HEK293 (cell line): Measurements from ENCODE around the gene GNAI2.

Experiments
- CTCF ChIA-PET: fragments of 350-600 bp; formaldehyde crosslinking; extraction: SDS; loops from one replicate; lab custom pipeline; 2021; ENCODE audit warnings: antibody characterized with exemption; lab: Yijun Ruan, JAX
- POLR2A ChIA-PET: fragments of 300-600 bp; formaldehyde crosslinking; extraction: SDS; loops from one replicate; lab custom pipeline; 2020; ENCODE audit warnings: antibody characterized with exemption, inconsistent platforms; lab: Yijun Ruan, JAX
- H3K27ac ChIP-seq: fragments of 200-500 bp; sonication (Bioruptor generic); 2 replicates; pipeline ENCODE4 v1.5.1; 2014; ENCODE audit warnings: low read depth, low read length, control low read depth, inconsistent platforms; ENCODE audit errors: extremely low read depth
- H3K36me3 ChIP-seq, 2 experiments: fragments of 200-500 bp in 1 of 2; sonication (Bioruptor generic) in 1 of 2; 1 replicate in 1 of 2; 2 replicates in 1 of 2; pipeline ENCODE4 v1.5.1; 2014 to 2017; ENCODE audit warnings: inconsistent platforms in 2 of 2, low read length in 2 of 2; ENCODE audit not compliant: control insufficient read depth in 2 of 2, insufficient read depth in 1 of 2
- H3K4me1 ChIP-seq: fragments of 200-500 bp; sonication (Bioruptor generic); 2 replicates; pipeline ENCODE4 v1.5.1; 2014; ENCODE audit warnings: mild to moderate bottlenecking, low read length, inconsistent platforms; ENCODE audit not compliant: control insufficient read depth, insufficient read depth
- H3K4me3 ChIP-seq: 2 replicates; pipeline ENCODE4 v1.5.1; 2011; ENCODE audit warnings: low read depth, mild to moderate bottlenecking, control low read depth, low read length, moderate library complexity
- H3K9me3 ChIP-seq: fragments of 200-500 bp; sonication (Bioruptor generic); 2 replicates; pipeline ENCODE4 v1.5.1; 2014; ENCODE audit warnings: low read depth, low read length, inconsistent platforms; ENCODE audit not compliant: control insufficient read depth, insufficient read depth
- BCL11A ChIP-seq: fragments of 450-650 bp; formaldehyde crosslinking; IDR thresholded peaks from 2 replicates; pipeline ENCODE4 v1.5.1; 2016; ENCODE audit warnings: low read depth, missing biosample characterization, missing genetic modification characterization
- EGR2 ChIP-seq: fragments of 450-650 bp; formaldehyde crosslinking; IDR thresholded peaks from 2 replicates; pipeline ENCODE4 v1.5.1; 2016; ENCODE audit warnings: low read depth, missing biosample characterization, missing genetic modification characterization
- GLIS1 ChIP-seq: fragments of 450-650 bp; formaldehyde crosslinking; IDR thresholded peaks from 2 replicates; pipeline ENCODE4 v1.5.1; 2016; ENCODE audit warnings: missing biosample characterization, missing genetic modification characterization
- SP7 ChIP-seq: fragments of 450-650 bp; formaldehyde crosslinking; IDR thresholded peaks from 2 replicates; pipeline ENCODE4 v1.5.1; 2016; ENCODE audit warnings: missing biosample characterization, missing genetic modification characterization
- ZNF140 ChIP-seq: fragments of 450-650 bp; formaldehyde crosslinking; IDR thresholded peaks from 2 replicates; pipeline ENCODE4 v1.5.1; 2016; ENCODE audit warnings: missing biosample characterization, missing genetic modification characterization
- ZNF18 ChIP-seq: fragments of 450-650 bp; formaldehyde crosslinking; IDR thresholded peaks from 2 replicates; pipeline ENCODE4 v1.5.1; 2016; ENCODE audit warnings: missing biosample characterization, missing genetic modification characterization
- ZNF239 ChIP-seq: fragments of 450-650 bp; formaldehyde crosslinking; IDR thresholded peaks from 2 replicates; pipeline ENCODE4 v1.5.1; 2016; ENCODE audit warnings: missing biosample characterization, missing genetic modification characterization
- ZNF416 ChIP-seq: fragments of 450-650 bp; formaldehyde crosslinking; IDR thresholded peaks from 2 replicates; pipeline ENCODE4 v1.5.1; 2016; ENCODE audit warnings: missing biosample characterization, missing genetic modification characterization
- ZNF626 ChIP-seq: fragments of 450-650 bp; sonication (Bioruptor Pico); formaldehyde crosslinking; IDR thresholded peaks from 2 replicates; pipeline ENCODE4 v1.5.1; 2018; ENCODE audit warnings: missing biosample characterization, missing genetic modification characterization, inconsistent platforms
- ZNF670 ChIP-seq: fragments of 450-650 bp; formaldehyde crosslinking; IDR thresholded peaks from 2 replicates; pipeline ENCODE4 v1.5.1; 2016; ENCODE audit warnings: missing biosample characterization, missing genetic modification characterization, low read depth
- ZNF785 ChIP-seq: fragments of 450-650 bp; formaldehyde crosslinking; IDR thresholded peaks from 2 replicates; pipeline ENCODE4 v1.5.1; 2016; ENCODE audit warnings: missing biosample characterization, missing genetic modification characterization
- TF ChIP-seq, protein P1 (sequence below): fragments of 450-650 bp; formaldehyde crosslinking; IDR thresholded peaks from 2 replicates; pipeline ENCODE4 v1.5.1; 2016; ENCODE audit warnings: missing biosample characterization, missing genetic modification characterization
- TF ChIP-seq, protein P2 (sequence below): fragments of 450-650 bp; formaldehyde crosslinking; IDR thresholded peaks from 2 replicates; pipeline ENCODE4 v1.5.1; 2017; ENCODE audit warnings: missing biosample characterization, missing genetic modification characterization
- TF ChIP-seq, protein P3 (sequence below): fragments of 450-650 bp; formaldehyde crosslinking; IDR thresholded peaks from 2 replicates; pipeline ENCODE4 v1.5.1; 2017; ENCODE audit warnings: missing biosample characterization, missing genetic modification characterization
- TF ChIP-seq, protein P4 (sequence below): fragments of 450-650 bp; formaldehyde crosslinking; IDR thresholded peaks from 2 replicates; pipeline ENCODE4 v1.5.1; 2016; ENCODE audit warnings: missing biosample characterization, missing genetic modification characterization

Gene GNAI2

DNA sequence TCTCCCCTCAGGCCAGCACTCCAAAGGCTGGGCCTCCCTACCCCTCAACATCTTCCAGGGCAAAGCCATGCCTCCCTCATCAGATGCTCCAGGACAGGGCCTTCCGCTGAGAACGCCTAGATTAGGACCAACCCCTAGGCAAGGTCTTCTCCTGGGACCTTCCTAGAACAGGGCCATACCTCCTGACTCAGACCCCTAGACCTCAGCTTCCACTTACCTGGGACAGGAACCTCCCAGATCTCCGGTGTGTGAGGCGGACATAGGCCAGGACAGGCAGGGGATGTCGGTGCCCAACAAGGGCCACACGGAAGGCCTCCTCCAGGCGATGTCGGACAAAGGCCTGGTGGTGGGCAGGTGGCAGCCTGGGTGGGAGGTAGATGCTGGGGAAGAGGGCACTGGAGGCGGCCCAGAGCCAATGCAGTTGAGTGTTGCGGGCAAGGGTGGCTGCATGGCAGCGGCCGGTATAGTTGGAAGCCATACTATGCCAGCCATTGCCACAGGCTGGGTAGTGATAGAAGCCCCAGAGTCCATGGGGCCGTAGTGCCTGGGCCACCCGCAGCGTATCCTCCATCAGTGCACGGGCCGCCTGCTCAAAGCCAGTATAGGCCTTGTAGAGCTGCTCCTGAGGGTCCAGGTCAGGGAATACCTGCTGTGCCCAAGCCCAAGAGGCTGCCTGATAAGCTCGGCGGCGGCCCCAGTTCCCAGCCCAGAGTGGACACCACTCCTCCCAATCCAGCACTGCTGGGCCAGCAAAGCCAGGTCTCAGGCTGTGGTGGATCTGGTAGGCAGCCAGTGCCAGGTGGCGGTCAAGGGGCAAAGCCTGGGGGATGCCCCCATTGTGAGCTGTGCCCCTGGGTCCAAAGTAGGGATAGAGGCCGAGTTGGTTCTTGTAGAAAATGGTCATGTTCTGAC, 58.7 kb downstream of the GNAI2 start:
- CTCF ChIA-PET, result interaction anchor here (0.6 kb wide), 1 partner anchor 27 kb away, joined by 3 read pairs; no protein-coding TSS in a partner anchor
- TF ChIP-seq, protein P1, sequence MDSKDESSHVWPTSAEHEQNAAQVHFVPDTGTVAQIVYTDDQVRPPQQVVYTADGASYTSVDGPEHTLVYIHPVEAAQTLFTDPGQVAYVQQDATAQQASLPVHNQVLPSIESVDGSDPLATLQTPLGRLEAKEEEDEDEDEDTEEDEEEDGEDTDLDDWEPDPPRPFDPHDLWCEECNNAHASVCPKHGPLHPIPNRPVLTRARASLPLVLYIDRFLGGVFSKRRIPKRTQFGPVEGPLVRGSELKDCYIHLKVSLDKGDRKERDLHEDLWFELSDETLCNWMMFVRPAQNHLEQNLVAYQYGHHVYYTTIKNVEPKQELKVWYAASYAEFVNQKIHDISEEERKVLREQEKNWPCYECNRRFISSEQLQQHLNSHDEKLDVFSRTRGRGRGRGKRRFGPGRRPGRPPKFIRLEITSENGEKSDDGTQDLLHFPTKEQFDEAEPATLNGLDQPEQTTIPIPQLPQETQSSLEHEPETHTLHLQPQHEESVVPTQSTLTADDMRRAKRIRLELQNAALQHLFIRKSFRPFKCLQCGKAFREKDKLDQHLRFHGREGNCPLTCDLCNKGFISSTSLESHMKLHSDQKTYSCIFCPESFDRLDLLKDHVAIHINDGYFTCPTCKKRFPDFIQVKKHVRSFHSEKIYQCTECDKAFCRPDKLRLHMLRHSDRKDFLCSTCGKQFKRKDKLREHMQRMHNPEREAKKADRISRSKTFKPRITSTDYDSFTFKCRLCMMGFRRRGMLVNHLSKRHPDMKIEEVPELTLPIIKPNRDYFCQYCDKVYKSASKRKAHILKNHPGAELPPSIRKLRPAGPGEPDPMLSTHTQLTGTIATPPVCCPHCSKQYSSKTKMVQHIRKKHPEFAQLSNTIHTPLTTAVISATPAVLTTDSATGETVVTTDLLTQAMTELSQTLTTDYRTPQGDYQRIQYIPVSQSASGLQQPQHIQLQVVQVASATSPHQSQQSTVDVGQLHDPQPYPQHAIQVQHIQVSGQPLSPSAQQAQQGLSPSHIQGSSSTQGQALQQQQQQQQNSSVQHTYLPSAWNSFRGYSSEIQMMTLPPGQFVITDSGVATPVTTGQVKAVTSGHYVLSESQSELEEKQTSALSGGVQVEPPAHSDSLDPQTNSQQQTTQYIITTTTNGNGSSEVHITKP (tag by site-specific recombination), result no peak
- TF ChIP-seq ZNF239, result no peak
- TF ChIP-seq ZNF785 (tag by site-specific recombination), result no peak
- TF ChIP-seq BCL11A (tag by site-specific recombination), result no peak
- TF ChIP-seq ZNF670 (tag by site-specific recombination), result no peak
- Histone ChIP-seq H3K4me1 (no peaks in the 10 kb centered on the region), H3K36me3 (peaks cover 0 to 14% of the 10 kb centered on the region in 2 experiments; a peak in 1 of 3 replicates), H3K4me3 (no peak overlapping the region), H3K27ac (no peak overlapping the region), H3K9me3 (no peaks in the 10 kb centered on the region)
- POLR2A ChIA-PET, result interaction anchor here (0.7 to 2.0 kb wide), 3 partner anchors 27 to 42 kb away, joined by 3 to 7 read pairs (median 4); partner anchors contain the start of genes HYAL2 and TUSC2

DNA sequence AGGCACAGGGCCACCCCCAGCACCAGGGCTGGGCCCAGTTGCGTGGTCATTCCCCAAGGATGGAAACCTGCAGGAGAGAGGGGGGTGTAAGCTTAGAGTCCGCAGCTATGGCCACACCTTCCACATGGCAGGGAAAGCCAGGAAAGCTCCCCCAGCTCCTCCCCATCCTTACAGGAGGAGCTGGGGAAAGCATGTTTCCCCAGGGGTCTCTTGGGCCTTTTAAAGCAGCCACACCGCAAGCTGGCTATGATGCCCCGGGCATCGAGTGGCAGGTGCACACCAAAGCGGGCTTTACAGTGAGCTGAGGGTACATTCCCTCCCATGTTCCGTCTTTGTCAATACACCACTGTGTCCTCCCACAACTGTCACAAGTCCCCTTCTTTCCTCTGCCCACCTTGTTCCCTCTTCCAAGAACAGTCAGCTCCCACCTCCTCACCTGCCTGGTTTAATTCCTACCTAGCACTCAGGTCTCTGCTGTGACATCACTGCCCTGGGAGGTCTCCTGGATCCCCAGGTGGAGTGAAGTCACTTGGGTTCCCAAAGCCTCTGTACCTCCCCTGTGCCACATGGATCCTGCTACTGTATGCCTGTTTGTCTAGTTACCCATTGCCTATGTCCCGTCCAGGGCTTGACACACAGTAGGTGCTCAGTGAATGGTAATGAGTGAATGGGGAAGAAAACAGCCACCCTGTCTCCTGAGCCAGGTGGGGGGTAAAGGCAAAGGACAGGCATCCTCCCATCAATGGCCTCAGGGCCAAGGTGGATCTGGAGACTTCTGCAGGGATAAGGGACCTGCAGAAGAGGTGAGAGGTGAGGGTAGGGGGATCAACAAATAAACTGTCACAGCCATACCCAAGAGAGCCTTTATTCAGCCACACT, 59.8 kb downstream of the GNAI2 start:
- Histone ChIP-seq H3K4me1 (no peaks in the 10 kb centered on the region), H3K27ac (no peak overlapping the region), H3K36me3 (peaks cover 0 to 4% of the 10 kb centered on the region in 2 experiments; a peak in 1 of 3 replicates), H3K4me3 (no peak overlapping the region), H3K9me3 (no peaks in the 10 kb centered on the region)
- ChIA-PET CTCF (no interaction called here), POLR2A (interaction anchor here (0.7 to 2.0 kb wide), 3 partner anchors 26 to 41 kb away, joined by 3 to 7 read pairs (median 4); partner anchors contain the start of genes HYAL2 and TUSC2)
- peak; percentile 48; the same call in 1 of the 2 replicates for TF ChIP-seq GLIS1 (tag by site-specific recombination)
- TF ChIP-seq SP7 (tag by site-specific recombination), result no peak
- no peak for TF ChIP-seq ZNF416 (tag by site-specific recombination)
- TF ChIP-seq, protein P2, sequence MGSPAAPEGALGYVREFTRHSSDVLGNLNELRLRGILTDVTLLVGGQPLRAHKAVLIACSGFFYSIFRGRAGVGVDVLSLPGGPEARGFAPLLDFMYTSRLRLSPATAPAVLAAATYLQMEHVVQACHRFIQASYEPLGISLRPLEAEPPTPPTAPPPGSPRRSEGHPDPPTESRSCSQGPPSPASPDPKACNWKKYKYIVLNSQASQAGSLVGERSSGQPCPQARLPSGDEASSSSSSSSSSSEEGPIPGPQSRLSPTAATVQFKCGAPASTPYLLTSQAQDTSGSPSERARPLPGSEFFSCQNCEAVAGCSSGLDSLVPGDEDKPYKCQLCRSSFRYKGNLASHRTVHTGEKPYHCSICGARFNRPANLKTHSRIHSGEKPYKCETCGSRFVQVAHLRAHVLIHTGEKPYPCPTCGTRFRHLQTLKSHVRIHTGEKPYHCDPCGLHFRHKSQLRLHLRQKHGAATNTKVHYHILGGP, result no peak

GRCh38 chr3:50296721-50297383, 60.8 kb downstream of the GNAI2 start:
- ChIA-PET POLR2A (interaction anchor here (0.9 to 2.0 kb wide), 2 partner anchors 13 to 25 kb away, joined by 7 to 8 read pairs; partner anchors contain the start of gene HYAL2), CTCF (no interaction called here)
- Histone ChIP-seq H3K9me3 (no peaks in the 10 kb centered on the region), H3K36me3 (peaks cover 0 to 4% of the 10 kb centered on the region in 2 experiments; a peak in 1 of 3 replicates), H3K4me1 (no peaks in the 10 kb centered on the region), H3K27ac (no peak overlapping the region), H3K4me3 (no peak overlapping the region)
- TF ChIP-seq ZNF18 (tag by site-specific recombination) (no peak), ZNF626 (tag by site-specific recombination) (no peak), ZNF140 (tag by site-specific recombination) (no peak), EGR2 (tag by site-specific recombination) (no peak)
- TF ChIP-seq, protein P3, sequence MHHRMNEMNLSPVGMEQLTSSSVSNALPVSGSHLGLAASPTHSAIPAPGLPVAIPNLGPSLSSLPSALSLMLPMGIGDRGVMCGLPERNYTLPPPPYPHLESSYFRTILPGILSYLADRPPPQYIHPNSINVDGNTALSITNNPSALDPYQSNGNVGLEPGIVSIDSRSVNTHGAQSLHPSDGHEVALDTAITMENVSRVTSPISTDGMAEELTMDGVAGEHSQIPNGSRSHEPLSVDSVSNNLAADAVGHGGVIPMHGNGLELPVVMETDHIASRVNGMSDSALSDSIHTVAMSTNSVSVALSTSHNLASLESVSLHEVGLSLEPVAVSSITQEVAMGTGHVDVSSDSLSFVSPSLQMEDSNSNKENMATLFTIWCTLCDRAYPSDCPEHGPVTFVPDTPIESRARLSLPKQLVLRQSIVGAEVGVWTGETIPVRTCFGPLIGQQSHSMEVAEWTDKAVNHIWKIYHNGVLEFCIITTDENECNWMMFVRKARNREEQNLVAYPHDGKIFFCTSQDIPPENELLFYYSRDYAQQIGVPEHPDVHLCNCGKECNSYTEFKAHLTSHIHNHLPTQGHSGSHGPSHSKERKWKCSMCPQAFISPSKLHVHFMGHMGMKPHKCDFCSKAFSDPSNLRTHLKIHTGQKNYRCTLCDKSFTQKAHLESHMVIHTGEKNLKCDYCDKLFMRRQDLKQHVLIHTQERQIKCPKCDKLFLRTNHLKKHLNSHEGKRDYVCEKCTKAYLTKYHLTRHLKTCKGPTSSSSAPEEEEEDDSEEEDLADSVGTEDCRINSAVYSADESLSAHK (tag by site-specific recombination), result no peak
- TF ChIP-seq, protein P4, sequence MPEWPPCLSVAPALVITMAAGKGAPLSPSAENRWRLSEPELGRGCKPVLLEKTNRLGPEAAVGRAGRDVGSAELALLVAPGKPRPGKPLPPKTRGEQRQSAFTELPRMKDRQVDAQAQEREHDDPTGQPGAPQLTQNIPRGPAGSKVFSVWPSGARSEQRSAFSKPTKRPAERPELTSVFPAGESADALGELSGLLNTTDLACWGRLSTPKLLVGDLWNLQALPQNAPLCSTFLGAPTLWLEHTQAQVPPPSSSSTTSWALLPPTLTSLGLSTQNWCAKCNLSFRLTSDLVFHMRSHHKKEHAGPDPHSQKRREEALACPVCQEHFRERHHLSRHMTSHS, result no peak
